Measurements from ENCODE around the gene MIPEP.

GRCh38 chr13:23750383-23751121 is 138.6 kb downstream of the MIPEP start:
- TF ChIP-seq CTCF (IDR thresholded peaks at IDR 0.05) (no peak), POLR2A (IDR thresholded peaks at IDR 0.05) (no peak)

Measured in esophagus squamous epithelium (tissue), 4 donors.